Neuronal stem cell (in vitro differentiated cells): ENCODE data around the gene TPSG1.

Experiments used
- DNase-seq: peaks from one replicate; pipeline ENCODE4 v3.0.0-alpha.2; 2013; ENCODE audit warnings: low spot score
- H2AFZ ChIP-seq: one replicate; pipeline ENCODE4 v1.6.1; 2013; ENCODE audit warnings: mild to moderate bottlenecking, low read length, inconsistent platforms
- H2AK5ac ChIP-seq: 2 replicates; pipeline ENCODE4 v1.6.1; 2013; ENCODE audit warnings: low read depth, mild to moderate bottlenecking, inconsistent platforms, low read length, moderate library complexity, mixed read lengths
- H2BK120ac ChIP-seq: 2 replicates; pipeline ENCODE4 v1.6.1; 2013; ENCODE audit warnings: low read depth, mild to moderate bottlenecking, inconsistent platforms, low read length, moderate library complexity, mixed read lengths
- H2BK12ac ChIP-seq: one replicate; pipeline ENCODE4 v1.6.1; 2013; ENCODE audit warnings: low read length, inconsistent platforms
- H2BK15ac ChIP-seq: 2 replicates; pipeline ENCODE4 v1.6.1; 2013; ENCODE audit warnings: mild to moderate bottlenecking, low read length, inconsistent platforms, mixed read lengths
- H2BK5ac ChIP-seq: one replicate; pipeline ENCODE4 v1.6.1; 2013; ENCODE audit warnings: inconsistent platforms, mild to moderate bottlenecking, low read length, moderate library complexity
- H3K14ac ChIP-seq: one replicate; pipeline ENCODE4 v1.6.1; 2013; ENCODE audit warnings: low read length, inconsistent platforms
- H3K18ac ChIP-seq: 2 replicates; pipeline ENCODE4 v1.6.1; 2013; ENCODE audit warnings: low read length, inconsistent platforms
- H3K23ac ChIP-seq: 2 replicates; pipeline ENCODE4 v1.6.1; 2013; ENCODE audit warnings: low read depth, mild to moderate bottlenecking, mixed read lengths, low read length, inconsistent platforms; ENCODE audit not compliant: poor library complexity
- H3K27ac ChIP-seq: replicated peaks from 3 replicates; pipeline ENCODE4 v1.5.1; 2013; ENCODE audit warnings: low read length, inconsistent platforms
- H3K27me3 ChIP-seq, 3 experiments: 2 replicates each; pipeline ENCODE4 v1.6.1; 2013; ENCODE audit warnings: low read length in 3 of 3, mild to moderate bottlenecking in 2 of 3, inconsistent platforms in 1 of 3, low read depth in 1 of 3, mixed read lengths in 1 of 3, moderate library complexity in 1 of 3; ENCODE audit not compliant: control insufficient read depth in 3 of 3, insufficient read depth in 3 of 3
- H3K36me3 ChIP-seq, 2 donors: replicated peaks in 1 of 2; 2 replicates each; pipeline ENCODE4 v1.6.1; 2013; ENCODE audit warnings: low read length in 2 of 2; ENCODE audit not compliant: control insufficient read depth in 2 of 2, insufficient read depth in 2 of 2
- H3K4ac ChIP-seq: 2 replicates; pipeline ENCODE4 v1.6.1; 2013; ENCODE audit warnings: inconsistent platforms, mild to moderate bottlenecking, low read length, moderate library complexity
- H3K4me1 ChIP-seq, 2 donors: 1 replicate in 1 of 2; 2 replicates in 1 of 2; pipeline ENCODE4 v1.6.1; 2013; ENCODE audit warnings: low read length in 2 of 2, low read depth in 1 of 2; ENCODE audit not compliant: control insufficient read depth in 2 of 2, insufficient read depth in 1 of 2
- H3K4me2 ChIP-seq: one replicate; pipeline ENCODE4 v1.6.1; 2013; ENCODE audit warnings: mild to moderate bottlenecking, low read length, inconsistent platforms; ENCODE audit not compliant: insufficient read depth, poor library complexity, severe bottlenecking
- H3K4me3 ChIP-seq, 2 donors: 2 replicates each; pipeline ENCODE4 v1.5.1; 2013; ENCODE audit warnings: low read length in 2 of 2, mild to moderate bottlenecking in 2 of 2, inconsistent platforms in 1 of 2, moderate library complexity in 1 of 2
- H3K79me1 ChIP-seq: one replicate; pipeline ENCODE4 v1.6.1; 2013; ENCODE audit warnings: low read depth, mild to moderate bottlenecking, inconsistent platforms, low read length, moderate library complexity
- H3K9ac ChIP-seq: one replicate; pipeline ENCODE4 v1.6.1; 2013; ENCODE audit warnings: mild to moderate bottlenecking, low read depth, low read length, inconsistent platforms; ENCODE audit not compliant: poor library complexity
- H3K9me3 ChIP-seq, 2 donors: replicated peaks in 1 of 2; 2 replicates each; pipeline versions ENCODE3 to v1.6.1; 2013; ENCODE audit warnings: low read length in 2 of 2, mild to moderate bottlenecking in 2 of 2, inconsistent platforms in 1 of 2, low read depth in 1 of 2, mixed read lengths in 1 of 2, moderate library complexity in 1 of 2; ENCODE audit not compliant: control insufficient read depth in 2 of 2, insufficient read depth in 1 of 2
- H4K8ac ChIP-seq: one replicate; pipeline ENCODE4 v1.6.1; 2013; ENCODE audit warnings: low read depth, mild to moderate bottlenecking, inconsistent platforms, low read length, moderate library complexity
- H4K91ac ChIP-seq: one replicate; pipeline ENCODE4 v1.6.1; 2013; ENCODE audit warnings: low read length, low read depth, mild to moderate bottlenecking, inconsistent platforms; ENCODE audit not compliant: poor library complexity
- WGBS, 2 donors: extraction: QIAGEN DNeasy Blood & Tissue Kit; methylation state at CpG; one replicate each; pipeline ENCODE4 v1.1.7; 2013; ENCODE audit warnings: missing lambda C conversion rate in 2 of 2, mixed read lengths in 1 of 2; ENCODE audit not compliant: insufficient read length in 2 of 2, insufficient replicate concordance in 1 of 2; ENCODE audit errors: extremely low coverage in 2 of 2; 5-methylcytosine and 5-hydroxymethylcytosine counted together

TPSG1 gene

GRCh38 chr16:1177750-1178149 lies 47.3 kb downstream of the TPSG1 start:
- peaks cover 17% of the 10 kb centered on the region for H3K79me1 ChIP-seq
- H3K18ac ChIP-seq: no peak overlapping the region
- no peak overlapping the region for H3K9ac ChIP-seq
- no peak for DNase-seq
- no peak overlapping the region for H3K4me2 ChIP-seq
- no peak overlapping the region for H3K27ac ChIP-seq
- H3K36me3 ChIP-seq: peaks cover 0 to 4% of the 10 kb centered on the region in 2 donors
- no peaks in the 10 kb centered on the region for H3K9me3 ChIP-seq
- no peak overlapping the region for H2BK12ac ChIP-seq
- H3K4me1 ChIP-seq: peaks cover 9 to 10% of the 10 kb centered on the region in 2 donors
- no peak overlapping the region for H2AFZ ChIP-seq
- H4K8ac ChIP-seq: no peak overlapping the region
- no peak overlapping the region for H3K4ac ChIP-seq
- no peak overlapping the region for H3K23ac ChIP-seq
- no peak overlapping the region for H2AK5ac ChIP-seq
- H3K27me3 ChIP-seq: no peaks in the 10 kb centered on the region
- no peak overlapping the region for H4K91ac ChIP-seq
- no peak overlapping the region for H2BK120ac ChIP-seq
- WGBS, 2 donors: no CpG with 5 or more reads among the region's 13 CpGs
- H2BK15ac ChIP-seq: no peak overlapping the region
- no peak overlapping the region for H3K4me3 ChIP-seq
- H3K14ac ChIP-seq: no peak overlapping the region
- no peak overlapping the region for H2BK5ac ChIP-seq

- H3K4me3 ChIP-seq: no peak overlapping the region
- peaks cover 22% of the 10 kb centered on the region for H3K79me1 ChIP-seq
- H3K18ac ChIP-seq: no peak overlapping the region
- peaks cover 0 to 4% of the 10 kb centered on the region in 2 donors for H3K36me3 ChIP-seq
- no peak overlapping the region for H2BK120ac ChIP-seq
- no peaks in the 10 kb centered on the region for H3K27me3 ChIP-seq
- H3K4me1 ChIP-seq: peaks cover 4 to 5% of the 10 kb centered on the region in 2 donors
- H2AFZ ChIP-seq: no peak overlapping the region
- no peak overlapping the region for H3K9ac ChIP-seq
- no peak overlapping the region for H4K8ac ChIP-seq
- no CpG with 5 or more reads among the region's 19 CpGs for WGBS, 2 donors
- no peak overlapping the region for H4K91ac ChIP-seq
- no peak overlapping the region for H2AK5ac ChIP-seq
- H3K4ac ChIP-seq: no peak overlapping the region
- H2BK12ac ChIP-seq: no peak overlapping the region
- no peak for DNase-seq
- no peak overlapping the region for H3K4me2 ChIP-seq
- H3K23ac ChIP-seq: no peak overlapping the region
- no peaks in the 10 kb centered on the region for H3K9me3 ChIP-seq
- H3K27ac ChIP-seq: no peak overlapping the region
- no peak overlapping the region for H2BK15ac ChIP-seq
- H2BK5ac ChIP-seq: no peak overlapping the region
- H3K14ac ChIP-seq: no peak overlapping the region
Measured at GRCh38 chr16:1177053-1177452, 48.0 kb downstream of the TPSG1 start.

- H3K14ac ChIP-seq: no peak overlapping the region
- H2BK5ac ChIP-seq: no peak overlapping the region
- H2BK12ac ChIP-seq: no peak overlapping the region
Measured at GRCh38 chr16:1176280-1176897, 48.7 kb downstream of the TPSG1 start.

GRCh38 chr16:1175566-1176279 lies 49.3 kb downstream of the TPSG1 start:
- DNase-seq: no peak
- H3K4me2 ChIP-seq: no peak overlapping the region
- peaks cover 2 to 3% of the 10 kb centered on the region in 2 donors for H3K4me1 ChIP-seq
- no CpG with 5 or more reads among the region's 29 CpGs for WGBS, 2 donors
- no peak overlapping the region for H2BK120ac ChIP-seq
- no peak overlapping the region for H3K9ac ChIP-seq
- no peak overlapping the region for H3K27ac ChIP-seq
- H2BK5ac ChIP-seq: no peak overlapping the region
- no peak overlapping the region for H3K18ac ChIP-seq
- H2BK12ac ChIP-seq: no peak overlapping the region
- peaks cover 21% of the 10 kb centered on the region for H3K79me1 ChIP-seq
- peaks cover 0 to 2% of the 10 kb centered on the region in 2 donors for H3K36me3 ChIP-seq
- H2AFZ ChIP-seq: no peak overlapping the region
- no peak overlapping the region for H3K23ac ChIP-seq
- no peak overlapping the region for H4K8ac ChIP-seq
- no peak overlapping the region for H4K91ac ChIP-seq
- H3K4ac ChIP-seq: no peak overlapping the region
- H2AK5ac ChIP-seq: no peak overlapping the region
- no peak overlapping the region for H3K4me3 ChIP-seq
- H3K9me3 ChIP-seq: no peaks in the 10 kb centered on the region
- no peaks in the 10 kb centered on the region for H3K27me3 ChIP-seq
- no peak overlapping the region for H3K14ac ChIP-seq
- no peak overlapping the region for H2BK15ac ChIP-seq

More at GRCh38 chr16:1176280-1176897, 48.7 kb downstream of the TPSG1 start:
- Histone ChIP-seq H2BK15ac (no peak overlapping the region), H3K4me3 (no peak overlapping the region), H4K8ac (peak overlapping the region; percentile 3), H4K91ac (no peak overlapping the region), H3K4me2 (no peak overlapping the region), H2AFZ (no peak overlapping the region), H3K36me3 (peaks cover 0 to 2% of the 10 kb centered on the region in 2 donors), H3K9ac (no peak overlapping the region), H3K18ac (peak overlapping the region; percentile 28), H3K79me1 (peaks cover 21% of the 10 kb centered on the region), H3K4me1 (peaks cover 0 to 3% of the 10 kb centered on the region in 2 donors), H3K27ac (no peak overlapping the region), H3K9me3 (no peaks in the 10 kb centered on the region), H2BK120ac (no peak overlapping the region), H3K23ac (no peak overlapping the region), H2AK5ac (peak overlapping the region; percentile 56), H3K4ac (no peak overlapping the region), H3K27me3 (no peaks in the 10 kb centered on the region)
- DNase-seq: no peak
- no CpG with 5 or more reads among the region's 24 CpGs for WGBS, 2 donors
